Breast epithelium (tissue), 3 donors: Measurements from ENCODE around the gene ATXN3L.

Source experiments
- POLR2A ChIP-seq: fragments of 450-650 bp; IDR thresholded peaks from one replicate; pipeline ENCODE4 v1.6.1; 2016; ENCODE audit warnings: antibody characterized with exemption, mild to moderate bottlenecking, moderate library complexity
- POLR2AphosphoS5 ChIP-seq, 3 donors: sonication (generic); formaldehyde crosslinking; IDR thresholded peaks; one replicate each; pipeline ENCODE4 v1.6.1; 2017; ENCODE audit warnings: antibody characterized with exemption in 3 of 3
- TF ChIP-seq, protein P1 (sequence below), 3 donors: fragments of 450-650 bp; IDR thresholded peaks; one replicate each; pipeline ENCODE4 v1.5.1; 2016 to 2017; ENCODE audit warnings: antibody characterized with exemption in 3 of 3, mild to moderate bottlenecking in 3 of 3, moderate library complexity in 3 of 3

DNA sequence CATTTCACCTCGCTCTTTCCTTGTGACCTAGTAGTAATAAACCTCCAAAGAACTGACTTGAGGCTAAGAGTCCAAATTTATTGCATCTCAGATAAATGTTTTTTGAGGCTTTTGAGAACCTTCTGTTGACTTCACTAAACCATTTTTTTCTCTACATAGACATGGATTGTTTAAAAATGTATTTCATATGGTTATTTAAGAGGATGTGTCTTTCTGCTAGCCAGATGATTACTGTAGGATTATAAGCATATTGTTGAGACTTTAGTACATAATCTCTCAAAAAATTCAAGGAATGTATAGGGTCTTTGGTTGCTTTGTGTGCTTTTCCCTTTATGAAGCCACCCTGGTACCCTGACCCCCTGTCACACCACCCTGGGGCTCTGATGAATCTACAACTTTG lies 44.8 kb downstream of the ATXN3L start:
- no peak for TF ChIP-seq POLR2A
- TF ChIP-seq, protein P1, sequence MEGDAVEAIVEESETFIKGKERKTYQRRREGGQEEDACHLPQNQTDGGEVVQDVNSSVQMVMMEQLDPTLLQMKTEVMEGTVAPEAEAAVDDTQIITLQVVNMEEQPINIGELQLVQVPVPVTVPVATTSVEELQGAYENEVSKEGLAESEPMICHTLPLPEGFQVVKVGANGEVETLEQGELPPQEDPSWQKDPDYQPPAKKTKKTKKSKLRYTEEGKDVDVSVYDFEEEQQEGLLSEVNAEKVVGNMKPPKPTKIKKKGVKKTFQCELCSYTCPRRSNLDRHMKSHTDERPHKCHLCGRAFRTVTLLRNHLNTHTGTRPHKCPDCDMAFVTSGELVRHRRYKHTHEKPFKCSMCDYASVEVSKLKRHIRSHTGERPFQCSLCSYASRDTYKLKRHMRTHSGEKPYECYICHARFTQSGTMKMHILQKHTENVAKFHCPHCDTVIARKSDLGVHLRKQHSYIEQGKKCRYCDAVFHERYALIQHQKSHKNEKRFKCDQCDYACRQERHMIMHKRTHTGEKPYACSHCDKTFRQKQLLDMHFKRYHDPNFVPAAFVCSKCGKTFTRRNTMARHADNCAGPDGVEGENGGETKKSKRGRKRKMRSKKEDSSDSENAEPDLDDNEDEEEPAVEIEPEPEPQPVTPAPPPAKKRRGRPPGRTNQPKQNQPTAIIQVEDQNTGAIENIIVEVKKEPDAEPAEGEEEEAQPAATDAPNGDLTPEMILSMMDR (IDR thresholded peaks at IDR 0.05), result no peak
- no peak for TF ChIP-seq POLR2AphosphoS5 (IDR thresholded peaks at IDR 0.05)
